ENCODE results near the gene SMS.

DNA sequence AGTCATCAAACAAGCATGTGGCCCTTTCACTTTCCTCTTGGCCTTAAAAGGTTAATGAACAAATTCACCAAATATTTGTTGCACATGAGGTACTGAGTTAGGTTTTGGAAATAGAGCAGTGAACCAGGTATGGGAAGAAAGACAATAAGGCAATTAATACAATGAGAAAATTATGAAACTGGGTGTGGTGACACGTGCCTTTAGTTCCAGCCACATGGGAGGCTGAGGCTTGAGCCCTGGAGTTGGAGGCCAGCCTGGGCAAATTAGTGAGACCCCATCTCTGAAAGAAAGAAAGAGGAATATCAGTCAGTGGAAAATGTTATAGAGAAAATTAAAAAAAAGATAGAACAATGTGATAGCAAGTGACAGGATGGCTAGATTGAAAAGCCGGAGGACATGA is 99.7 kb downstream of the SMS start:
- TF ChIP-seq, protein P1, sequence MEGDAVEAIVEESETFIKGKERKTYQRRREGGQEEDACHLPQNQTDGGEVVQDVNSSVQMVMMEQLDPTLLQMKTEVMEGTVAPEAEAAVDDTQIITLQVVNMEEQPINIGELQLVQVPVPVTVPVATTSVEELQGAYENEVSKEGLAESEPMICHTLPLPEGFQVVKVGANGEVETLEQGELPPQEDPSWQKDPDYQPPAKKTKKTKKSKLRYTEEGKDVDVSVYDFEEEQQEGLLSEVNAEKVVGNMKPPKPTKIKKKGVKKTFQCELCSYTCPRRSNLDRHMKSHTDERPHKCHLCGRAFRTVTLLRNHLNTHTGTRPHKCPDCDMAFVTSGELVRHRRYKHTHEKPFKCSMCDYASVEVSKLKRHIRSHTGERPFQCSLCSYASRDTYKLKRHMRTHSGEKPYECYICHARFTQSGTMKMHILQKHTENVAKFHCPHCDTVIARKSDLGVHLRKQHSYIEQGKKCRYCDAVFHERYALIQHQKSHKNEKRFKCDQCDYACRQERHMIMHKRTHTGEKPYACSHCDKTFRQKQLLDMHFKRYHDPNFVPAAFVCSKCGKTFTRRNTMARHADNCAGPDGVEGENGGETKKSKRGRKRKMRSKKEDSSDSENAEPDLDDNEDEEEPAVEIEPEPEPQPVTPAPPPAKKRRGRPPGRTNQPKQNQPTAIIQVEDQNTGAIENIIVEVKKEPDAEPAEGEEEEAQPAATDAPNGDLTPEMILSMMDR (IDR thresholded peaks at IDR 0.05) = no peak
- no peak for TF ChIP-seq POLR2A (IDR thresholded peaks at IDR 0.05)
- no peak for TF ChIP-seq POLR2AphosphoS5 (IDR thresholded peaks at IDR 0.05)
